ENCODE results near the gene SLC12A3.

GRCh38 chr16:56938664-56939513, 73.9 kb downstream of the SLC12A3 start:
- TF ChIP-seq CTCF (IDR thresholded peaks at IDR 0.05) = no peak
- TF ChIP-seq POLR2A (IDR thresholded peaks at IDR 0.05) = no peak
- TF ChIP-seq EP300 (IDR thresholded peaks at IDR 0.05) = no peak

Data from gastroesophageal sphincter (tissue), 3 donors.